Ammon's horn (tissue), 1 donor: ENCODE results near the gene TMEM19.
"Not testable (repeated sequence)": the region's sequence is repeated elsewhere in the genome, so short reads cannot be mapped to it uniquely, and the experiment has no call there.

Source experiments
- DNase-seq: peaks from one replicate; pipeline ENCODE4 v3.0.0-alpha.2; 2016; ENCODE audit warnings: low spot score

TMEM19 gene

GRCh38 chr12:71666259-71666658 lies 19.6 kb upstream of the TMEM19 start:
- DNase-seq = no peak

- DNase-seq = no peak
Observed at GRCh38 chr12:71671311-71671710, 14.6 kb upstream of the TMEM19 start.

GRCh38 chr12:71671816-71672215 lies 14.1 kb upstream of the TMEM19 start:
- DNase-seq = no peak

GRCh38 chr12:71682466-71682865 lies 3.4 kb upstream of the TMEM19 start:
- DNase-seq = no peak

GRCh38 chr12:71683633-71684032 lies 2.2 kb upstream of the TMEM19 start:
- DNase-seq = no peak

GRCh38 chr12:71684081-71684480 lies 1.8 kb upstream of the TMEM19 start:
- DNase-seq = no peak

- no peak for DNase-seq
Observed at GRCh38 chr12:71685312-71685906, 473 bp upstream of the TMEM19 start.

GRCh38 chr12:71686658-71687025 lies 760 bp downstream of the TMEM19 start:
- no peak for DNase-seq

GRCh38 chr12:71687172-71687571 lies 1.3 kb downstream of the TMEM19 start:
- DNase-seq = not testable (repeated sequence)

GRCh38 chr12:71688961-71689570 lies 3.2 kb downstream of the TMEM19 start:
- DNase-seq = no peak

GRCh38 chr12:71691504-71692129 lies 5.7 kb downstream of the TMEM19 start:
- no peak for DNase-seq

- no peak for DNase-seq
Observed at GRCh38 chr12:71693126-71693525, 7.2 kb downstream of the TMEM19 start.

GRCh38 chr12:71693651-71694050 lies 7.8 kb downstream of the TMEM19 start:
- not testable (repeated sequence) for DNase-seq

- DNase-seq = no peak
Observed at GRCh38 chr12:71694099-71694820, 8.4 kb downstream of the TMEM19 start.

GRCh38 chr12:71695782-71696181 lies 9.9 kb downstream of the TMEM19 start:
- no peak for DNase-seq

- DNase-seq = not testable (repeated sequence)
Observed at GRCh38 chr12:71702181-71702580, 16.3 kb downstream of the TMEM19 start.

- no peak for DNase-seq
Observed at GRCh38 chr12:71702590-71702989, 16.7 kb downstream of the TMEM19 start.

- no peak for DNase-seq
Observed at GRCh38 chr12:71703206-71703605, 17.3 kb downstream of the TMEM19 start.

- DNase-seq = no peak
Observed at GRCh38 chr12:71704920-71705319, 19.0 kb downstream of the TMEM19 start.

- no peak for DNase-seq
Observed at GRCh38 chr12:71708658-71709057, 22.8 kb downstream of the TMEM19 start.

- no peak for DNase-seq
Observed at GRCh38 chr12:71710276-71711125, 24.6 kb downstream of the TMEM19 start.

- no peak for DNase-seq
Observed at GRCh38 chr12:71718611-71719010, 32.7 kb downstream of the TMEM19 start.
